Measurements from ENCODE around the gene SALL1. TPM values are rescaled to one million over a fixed set of nuclear protein-coding genes. Genes with fewer than 3 reads are reported as not detected.

The SALL1 gene
- total and polyA plus RNA-seq, 2 of the 4 experiments (the other 2 are of a cell fraction) = 0.90 to 5.2 TPM

GRCh38 chr16:51112323-51112722 is 38.7 kb downstream of the SALL1 start:
- Histone ChIP-seq H3K23ac (ENCODE audit: low read depth, low read length) (no peak overlapping the region), H3K4ac (ENCODE audit: low read depth, low read length) (no peak overlapping the region), H3K27me3 (ENCODE audit: control insufficient read depth, insufficient read depth, low read length) (peaks cover 46% of the 10 kb centered on the region), H2AK5ac (ENCODE audit: low read depth, low read length) (no peak overlapping the region), H3K27ac (ENCODE audit: insufficient read depth, low read length) (no peak overlapping the region), H4K8ac (ENCODE audit: low read depth in 2 of 2, low read length in 2 of 2) (no peak overlapping the region), H2BK5ac (ENCODE audit: low read depth, low read length, poor library complexity, severe bottlenecking) (no peak overlapping the region), H3K4me1 (ENCODE audit: control insufficient read depth, insufficient read depth, low read length) (no peaks in the 10 kb centered on the region), H4K5ac (ENCODE audit: low read depth, low read length) (no peak overlapping the region), H2AFZ (replicated peaks; ENCODE audit: low read length, poor library complexity) (no peak overlapping the region), H3K4me2 (ENCODE audit: low read depth, low read length) (no peak overlapping the region), H2AK9ac (replicated peaks; ENCODE audit: low read depth, low read length, poor library complexity) (no peak overlapping the region), H3K9me3 (ENCODE audit: control insufficient read depth, insufficient read depth, low read length) (no peaks in the 10 kb centered on the region), H3K9me1 (ENCODE audit: insufficient read depth, low read length) (no peaks in the 10 kb centered on the region), H4K91ac (ENCODE audit: insufficient read depth, low read depth, low read length) (no peak overlapping the region), H4K20me1 (ENCODE audit: insufficient read depth, low read length) (no peaks in the 10 kb centered on the region), H3K56ac (ENCODE audit: extremely low read depth, insufficient read depth, low read length) (no peak overlapping the region), H3K14ac (replicated peaks; ENCODE audit: low read depth, low read length) (no peak overlapping the region), H3K9ac (ENCODE audit: low read depth, low read length) (no peak overlapping the region), H2BK20ac (ENCODE audit: low read depth, low read length) (no peak overlapping the region), H3K4me3 (ENCODE audit: insufficient read depth, low read depth, low read length) (no peak overlapping the region), H3K18ac (ENCODE audit: low read depth, low read length) (no peak overlapping the region), H3K36me3 (ENCODE audit: control insufficient read depth, insufficient read depth, low read length) (no peaks in the 10 kb centered on the region), H2BK15ac (ENCODE audit: low read depth, low read length) (no peak overlapping the region), H3K79me1 (ENCODE audit: low read depth in 1 of 2, low read length in 2 of 2) (no peaks in the 10 kb centered on the region), H2BK120ac (ENCODE audit: low read depth, low read length) (no peak overlapping the region)
- ChIA-PET POLR2A (ENCODE audit: unreplicated experiment) (no interaction called here), CTCF (no interaction called here)
- in situ Hi-C loops (cut with MboI; ENCODE audit: low sequenced_read_pairs) (no loop called here), dilution Hi-C loops (cut with HindIII; ENCODE audit: low sequenced_read_pairs, unreplicated experiment) (no loop called here), intact Hi-C loops (cut with micrococcal nuclease) (no loop called here)
- no CpG with 5 or more reads among the region's 3 CpGs for WGBS, 2 experiments (ENCODE audit: extremely low coverage in 2 of 2, insufficient read length in 1 of 2)
- BruUV-seq (replicated peaks) = no TSS peak
- DNase-seq (no peak), ATAC-seq (ENCODE audit: low read depth) (no peak)
- TF ChIP-seq MAFK (IDR thresholded peaks at IDR 0.05; ENCODE audit: low read depth, low read length) (no peak), CHD1 (IDR thresholded peaks at IDR 0.05; ENCODE audit: low read depth, low read length) (no peak)
- TF ChIP-seq, protein P1, sequence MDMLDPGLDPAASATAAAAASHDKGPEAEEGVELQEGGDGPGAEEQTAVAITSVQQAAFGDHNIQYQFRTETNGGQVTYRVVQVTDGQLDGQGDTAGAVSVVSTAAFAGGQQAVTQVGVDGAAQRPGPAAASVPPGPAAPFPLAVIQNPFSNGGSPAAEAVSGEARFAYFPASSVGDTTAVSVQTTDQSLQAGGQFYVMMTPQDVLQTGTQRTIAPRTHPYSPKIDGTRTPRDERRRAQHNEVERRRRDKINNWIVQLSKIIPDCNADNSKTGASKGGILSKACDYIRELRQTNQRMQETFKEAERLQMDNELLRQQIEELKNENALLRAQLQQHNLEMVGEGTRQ (IDR thresholded peaks at IDR 0.05; ENCODE audit: low read depth, low read length) = no peak
